Ammon's horn (tissue), 1 donor: ENCODE data around the gene SRSF2.
"Not testable (repeated sequence)": the region's sequence is repeated elsewhere in the genome, so short reads cannot be mapped to it uniquely, and the experiment has no call there.

ENCODE experiments used
- DNase-seq: peaks from one replicate; pipeline ENCODE4 v3.0.0-alpha.2; 2016; ENCODE audit warnings: low spot score

SRSF2 gene

DNA sequence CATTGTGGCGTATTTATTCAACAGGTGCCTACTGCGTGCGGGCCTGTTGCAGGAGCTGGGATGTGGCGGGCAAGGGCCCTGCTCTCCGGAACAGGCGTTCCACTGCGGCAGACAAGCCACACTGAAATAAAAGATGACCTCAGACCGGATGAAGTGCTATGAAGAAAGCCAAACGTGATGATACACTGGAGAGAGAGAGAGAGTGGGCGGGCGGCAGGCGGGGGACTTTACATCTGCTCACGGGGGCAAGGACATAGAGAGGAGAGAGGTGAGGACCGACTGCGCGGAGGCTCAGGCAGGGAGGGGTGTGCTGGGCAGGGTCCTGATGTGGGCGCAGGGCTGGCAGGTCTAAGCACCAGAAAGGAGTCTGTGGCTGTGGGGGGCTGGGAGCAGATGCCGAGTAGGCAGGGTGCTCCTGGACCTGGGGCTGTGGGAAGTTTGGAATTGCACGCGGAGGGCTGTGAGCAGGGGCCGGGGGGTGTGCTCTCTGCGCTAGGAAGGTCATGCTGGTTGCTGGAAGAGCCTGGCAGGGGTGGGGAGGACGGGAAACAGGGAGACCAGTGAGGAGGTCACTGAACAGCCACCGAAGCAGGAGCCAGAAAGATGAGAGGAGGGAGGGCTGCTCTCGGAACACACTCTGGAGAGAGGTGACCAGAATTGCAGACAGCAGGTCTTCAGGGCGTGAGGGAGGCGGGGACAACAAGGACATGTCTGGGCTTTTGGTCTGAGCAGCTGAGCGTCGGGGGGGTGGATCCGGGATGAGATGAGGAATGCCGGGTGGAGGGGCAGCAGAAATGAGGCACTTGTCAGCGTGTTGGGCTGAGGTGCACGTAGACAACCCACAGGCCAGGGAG, 36.3 kb downstream of the SRSF2 start:
- DNase-seq, result no peak

DNA sequence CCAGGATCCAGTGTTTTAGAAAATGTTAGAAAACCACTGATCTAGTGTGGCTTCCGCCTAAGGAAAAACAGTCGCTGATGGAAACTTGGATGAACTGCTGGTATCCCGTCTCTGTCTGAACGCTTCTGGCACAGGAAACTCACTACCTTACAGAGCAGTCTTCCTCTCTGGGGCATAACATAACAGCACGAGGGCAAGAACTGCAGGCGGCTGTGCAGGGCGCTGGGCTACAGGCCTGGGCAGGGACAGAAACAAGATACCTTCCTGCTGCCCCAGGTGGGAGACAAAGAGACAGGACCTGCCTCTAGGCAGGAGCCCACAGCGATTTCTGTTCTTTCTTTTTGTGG, 36.9 kb downstream of the SRSF2 start:
- DNase-seq, result no peak

DNA sequence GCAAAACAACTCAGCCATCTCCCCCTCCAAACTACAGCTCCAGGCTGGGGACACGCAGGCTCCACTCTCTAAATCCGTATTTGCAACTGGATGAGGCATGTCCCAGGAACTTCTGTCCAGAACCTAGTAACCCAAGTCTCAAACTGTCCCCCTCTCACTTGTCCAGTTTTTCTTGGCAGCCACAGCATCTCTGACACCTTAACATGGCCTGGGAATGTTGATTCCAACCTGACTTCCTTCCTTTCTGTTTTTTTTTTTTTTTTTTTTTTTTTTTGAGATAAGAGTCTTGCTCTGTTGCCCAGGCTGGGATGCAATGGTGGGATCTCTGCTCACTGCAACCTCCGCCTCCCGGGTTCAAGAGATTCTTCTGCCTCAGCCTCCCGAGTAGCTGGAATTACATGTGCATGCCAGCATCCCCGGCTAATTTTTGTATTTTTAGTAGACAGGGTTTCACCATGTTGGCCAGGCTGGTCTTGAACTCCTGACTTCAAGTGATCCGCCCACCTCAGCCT, 38.6 kb downstream of the SRSF2 start:
- DNase-seq, result not testable (repeated sequence)

DNA sequence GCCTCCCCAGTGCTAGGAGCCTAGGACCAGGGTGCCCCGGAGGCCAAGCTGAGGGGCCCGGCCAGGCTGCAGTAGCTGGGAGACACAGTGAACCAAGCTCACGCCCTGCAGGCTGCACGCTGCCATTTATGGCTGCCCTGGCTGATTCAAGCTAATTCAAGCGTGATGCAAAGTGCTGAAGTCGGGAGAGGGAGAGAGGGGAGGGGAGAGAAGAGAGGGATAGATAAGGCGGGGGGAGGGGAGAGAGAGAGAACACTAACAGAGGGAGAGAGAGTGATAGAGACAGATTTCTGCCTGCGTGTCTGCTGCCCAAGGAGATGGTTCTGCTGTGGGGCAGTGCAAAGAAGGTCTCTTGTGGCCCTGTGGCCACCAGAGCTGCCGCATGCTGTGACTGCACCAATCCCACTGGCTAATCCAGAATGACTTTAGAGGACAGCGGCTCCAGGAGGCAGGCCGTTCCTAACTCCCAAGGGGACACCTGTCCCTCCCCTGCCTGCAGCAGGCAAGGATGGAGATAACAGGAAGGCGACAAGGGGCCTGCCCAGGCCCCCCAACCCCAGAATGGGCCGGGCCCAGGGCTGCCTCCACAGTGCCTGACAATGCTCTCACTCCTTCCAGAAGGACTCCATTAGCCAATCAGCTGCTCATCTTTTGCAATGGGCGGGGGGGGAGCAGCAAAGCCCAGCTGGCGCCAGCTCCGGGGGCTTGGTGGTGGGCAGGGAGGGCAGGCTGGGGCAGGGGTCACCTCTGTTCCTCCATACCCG, 39.2 kb downstream of the SRSF2 start:
- DNase-seq, result no peak

DNA sequence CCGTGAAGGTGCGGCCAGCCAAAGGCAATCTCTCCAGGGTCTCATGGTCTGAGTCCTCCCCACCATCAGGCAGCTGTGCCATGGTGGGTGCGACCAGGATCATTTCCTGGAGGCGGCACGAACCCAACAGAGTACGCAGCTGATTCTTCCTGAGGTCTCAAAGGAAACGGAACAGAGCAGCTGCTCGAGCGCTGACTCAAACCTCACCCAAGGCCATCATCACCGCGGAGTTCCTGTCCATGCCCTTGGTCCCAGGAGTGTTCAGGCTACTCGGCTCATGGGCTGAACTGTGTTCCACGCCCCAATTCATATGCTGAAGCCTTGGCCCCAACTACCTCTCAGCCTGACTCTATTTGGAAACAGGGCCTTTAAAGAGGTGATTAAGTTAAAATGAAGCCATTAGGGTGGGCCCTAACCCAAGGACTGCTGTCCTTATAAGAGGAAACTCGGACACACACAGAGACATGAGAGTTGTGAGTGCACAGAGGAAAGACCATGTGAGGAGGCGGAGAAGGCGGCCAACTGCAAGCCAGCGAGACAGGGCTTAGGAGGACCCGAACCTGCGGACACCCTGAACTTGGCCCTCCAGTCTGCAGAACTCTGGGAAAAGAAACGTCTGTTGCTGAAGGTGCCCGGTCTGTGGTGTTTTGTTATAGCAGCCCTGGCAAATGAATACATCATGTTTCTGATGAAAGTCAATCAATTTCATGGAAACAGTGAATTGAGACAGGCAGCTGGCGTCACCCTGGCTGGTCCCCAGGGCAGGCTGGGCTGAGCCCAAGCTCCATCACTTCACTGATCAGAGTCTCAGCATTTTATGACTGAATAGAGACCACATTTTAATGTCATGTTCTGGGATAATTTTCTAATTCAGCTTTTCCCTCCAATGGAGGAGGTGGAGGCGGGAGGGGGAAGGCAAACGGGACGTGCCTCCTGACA, 40.1 kb downstream of the SRSF2 start:
- DNase-seq, result no peak

DNA sequence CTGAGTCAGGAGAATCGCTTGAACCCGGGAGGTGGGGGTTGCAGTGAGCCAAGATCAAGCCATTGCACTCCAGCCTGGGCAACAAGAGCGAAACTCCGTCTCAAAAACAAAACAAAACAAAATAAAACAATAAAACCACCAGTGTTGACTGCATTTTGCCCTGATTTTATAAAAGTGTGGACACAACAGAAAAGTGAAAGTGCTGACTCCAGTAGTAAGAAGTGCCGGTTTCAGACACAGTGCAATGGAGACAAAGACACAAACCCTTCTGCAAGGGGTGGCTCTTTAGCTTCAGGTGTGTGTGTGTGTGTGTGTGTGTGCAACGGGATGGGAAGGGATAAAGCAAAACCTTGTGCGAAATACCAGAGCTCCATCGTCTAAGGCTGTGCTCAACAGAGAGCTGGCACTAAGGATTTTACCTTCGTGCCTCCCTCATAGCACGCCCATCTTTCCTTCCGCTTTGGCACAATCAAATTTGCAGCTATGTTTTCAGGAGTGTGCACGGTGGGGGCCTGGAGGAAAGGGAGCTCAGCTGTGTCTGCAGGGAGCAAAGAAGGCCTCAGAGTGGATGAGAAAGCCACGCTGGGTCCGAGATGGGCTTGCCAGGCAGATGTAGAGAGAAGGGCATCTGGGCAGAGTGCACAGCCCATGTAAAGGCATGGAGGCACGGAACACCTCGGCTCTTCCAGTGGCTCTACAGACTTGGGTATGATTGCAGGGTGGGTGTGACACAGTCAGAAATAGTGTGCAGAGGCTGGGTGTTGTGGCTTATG, 41.9 kb downstream of the SRSF2 start:
- no peak for DNase-seq

DNA sequence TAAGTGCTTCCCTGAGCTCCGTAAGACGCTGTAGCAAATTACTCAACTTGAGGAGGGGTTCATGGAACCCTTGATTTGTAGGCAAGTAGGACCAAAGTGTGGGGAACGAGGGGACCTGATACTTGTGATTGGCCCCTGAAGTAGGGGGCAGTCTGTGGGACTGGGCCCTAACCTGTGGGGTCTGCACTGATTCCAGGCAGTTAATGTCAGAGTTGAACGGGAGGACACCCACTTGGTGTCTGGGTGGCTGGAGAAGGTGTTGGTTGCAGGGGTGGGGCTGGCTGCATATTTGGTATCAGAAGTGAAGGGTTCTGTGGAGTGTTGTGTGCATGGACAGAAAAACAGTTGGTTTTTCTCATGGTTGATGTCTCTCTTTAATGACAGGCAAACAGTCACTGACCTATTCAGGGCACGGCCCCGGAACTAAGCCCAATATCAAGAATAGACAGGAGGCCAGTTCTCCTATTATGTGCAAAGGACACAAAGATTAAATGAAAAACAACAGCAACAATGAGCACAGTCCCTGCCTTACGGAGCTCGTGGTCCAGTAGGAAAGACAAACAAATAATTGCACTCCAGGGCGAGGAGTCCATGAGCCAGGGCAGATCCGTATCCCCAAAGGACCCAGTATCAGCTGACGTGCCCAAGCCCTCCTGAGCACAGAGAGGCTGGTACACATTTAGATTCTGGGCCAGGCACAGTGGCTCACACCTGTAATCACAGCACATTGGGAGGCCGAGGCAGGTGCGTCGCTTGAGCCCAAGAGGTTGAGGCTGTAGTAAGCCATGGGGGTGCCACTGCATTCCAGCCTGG, 45.5 kb downstream of the SRSF2 start:
- no peak for DNase-seq

DNA sequence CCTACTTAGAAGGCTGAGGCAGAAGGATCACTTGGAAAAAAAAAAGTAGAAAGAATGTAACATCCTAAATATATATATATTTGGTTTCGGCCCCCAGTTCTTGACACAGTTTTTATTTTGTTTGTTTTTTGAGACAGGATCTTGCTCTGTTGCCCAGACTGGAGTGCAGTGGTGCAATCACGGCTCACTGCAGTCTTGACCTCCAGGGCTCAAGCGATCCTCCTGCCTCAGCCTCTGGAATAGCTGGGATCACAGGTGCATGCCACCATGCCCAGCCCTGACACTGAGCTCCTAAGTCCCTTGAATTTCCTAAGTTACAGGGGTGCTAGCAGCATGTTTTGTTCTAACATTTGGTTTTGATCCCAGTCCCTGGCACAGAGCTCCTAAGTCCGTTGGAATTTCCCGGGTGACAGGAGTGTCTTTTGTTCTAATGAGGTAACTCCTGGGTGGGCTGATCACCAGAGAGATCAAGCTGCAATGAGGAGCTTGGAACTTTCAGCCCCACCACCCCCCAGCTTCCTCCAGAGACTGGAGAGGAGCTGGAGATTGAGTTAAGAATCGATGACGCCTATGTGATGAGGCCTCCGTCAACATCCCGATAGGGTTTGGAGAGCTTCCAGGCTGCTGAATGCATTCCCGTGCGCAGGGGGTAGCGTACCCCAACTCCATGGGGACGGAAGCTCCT, 46.4 kb downstream of the SRSF2 start:
- DNase-seq, result no peak

DNA sequence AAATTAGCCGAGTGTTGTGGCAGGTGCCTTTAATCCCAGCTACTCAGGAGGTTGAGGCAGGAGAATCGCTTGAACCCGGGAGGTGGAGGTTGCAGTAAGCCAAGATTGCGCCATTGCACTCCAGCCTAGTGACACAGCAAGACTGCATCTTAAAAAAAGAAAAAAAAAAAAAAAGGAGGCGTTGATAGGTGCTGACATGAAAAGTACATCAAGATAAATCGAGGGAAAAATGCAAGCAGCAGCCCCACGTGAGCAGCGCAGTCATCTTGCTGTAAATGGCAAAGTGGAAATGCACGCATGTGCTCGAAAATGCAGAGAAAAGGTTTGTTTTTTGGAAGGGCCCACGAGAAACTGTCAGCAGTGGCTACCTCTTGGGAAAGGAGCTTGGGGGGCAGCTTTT, 47.3 kb downstream of the SRSF2 start:
- DNase-seq, result no peak

DNA sequence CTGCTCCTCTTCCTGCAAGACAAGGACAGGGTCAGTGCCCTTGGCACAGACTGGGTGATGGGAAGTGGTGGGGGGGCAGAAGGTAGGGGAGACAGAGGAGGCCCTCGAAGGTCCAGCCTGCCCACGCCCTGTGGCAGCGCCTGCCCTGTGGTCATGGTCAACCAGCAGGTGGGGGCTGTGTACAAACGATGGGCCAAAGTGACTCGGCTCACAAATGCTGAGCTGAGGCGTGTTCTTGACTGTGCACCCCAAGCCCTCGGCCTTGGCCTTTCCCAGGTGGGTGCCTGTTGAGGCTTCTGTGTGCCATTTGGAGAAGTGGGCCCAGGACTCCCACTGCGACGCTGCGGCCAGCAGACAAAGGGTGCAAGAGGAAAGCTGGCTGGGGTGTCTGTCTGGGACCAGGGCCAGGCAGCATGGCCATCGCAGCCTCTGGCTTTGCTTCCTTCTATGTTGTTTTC, 48.9 kb downstream of the SRSF2 start:
- no peak for DNase-seq

DNA sequence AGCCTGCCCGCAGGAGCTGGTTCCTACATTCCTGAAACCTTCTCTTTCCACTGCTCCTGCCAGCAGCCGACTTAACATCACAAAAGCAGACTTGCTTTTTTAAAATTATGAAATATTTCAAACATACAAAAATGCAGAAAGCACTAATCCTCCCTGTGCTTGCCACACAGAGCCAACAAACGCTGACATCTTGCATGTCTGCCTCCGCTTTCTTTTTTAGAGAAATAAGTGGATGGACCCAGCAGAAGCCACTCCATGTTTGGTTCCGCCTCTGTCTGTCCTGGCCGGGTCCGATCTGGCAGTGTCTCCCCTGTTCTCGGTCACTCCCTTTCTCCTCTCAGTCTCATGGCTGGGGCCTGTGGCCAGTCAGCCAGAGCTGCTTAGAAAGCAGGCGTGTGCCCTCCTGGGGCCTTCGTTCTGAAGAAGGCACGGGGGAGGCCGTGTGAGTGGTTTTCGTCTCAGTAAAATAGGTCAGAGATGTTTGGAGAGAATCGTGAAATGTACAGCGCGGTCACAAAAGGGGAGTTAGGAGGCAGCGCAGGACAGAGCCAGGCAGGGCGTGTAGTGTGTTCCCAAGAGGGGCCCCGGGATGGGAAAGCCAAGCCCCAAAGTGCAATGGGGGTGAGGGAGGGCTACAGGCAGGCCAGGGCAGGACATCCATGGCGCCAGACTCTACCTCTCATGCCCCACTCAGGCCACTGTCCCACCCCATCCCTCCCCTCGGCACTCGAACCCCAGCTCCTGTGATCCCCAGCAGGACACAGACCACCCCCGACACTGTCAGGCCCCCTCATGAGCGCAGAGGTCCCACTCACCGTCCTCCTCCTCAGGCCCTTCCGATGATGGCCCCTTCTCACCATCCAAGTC, 49.6 kb downstream of the SRSF2 start:
- DNase-seq, result no peak

DNA sequence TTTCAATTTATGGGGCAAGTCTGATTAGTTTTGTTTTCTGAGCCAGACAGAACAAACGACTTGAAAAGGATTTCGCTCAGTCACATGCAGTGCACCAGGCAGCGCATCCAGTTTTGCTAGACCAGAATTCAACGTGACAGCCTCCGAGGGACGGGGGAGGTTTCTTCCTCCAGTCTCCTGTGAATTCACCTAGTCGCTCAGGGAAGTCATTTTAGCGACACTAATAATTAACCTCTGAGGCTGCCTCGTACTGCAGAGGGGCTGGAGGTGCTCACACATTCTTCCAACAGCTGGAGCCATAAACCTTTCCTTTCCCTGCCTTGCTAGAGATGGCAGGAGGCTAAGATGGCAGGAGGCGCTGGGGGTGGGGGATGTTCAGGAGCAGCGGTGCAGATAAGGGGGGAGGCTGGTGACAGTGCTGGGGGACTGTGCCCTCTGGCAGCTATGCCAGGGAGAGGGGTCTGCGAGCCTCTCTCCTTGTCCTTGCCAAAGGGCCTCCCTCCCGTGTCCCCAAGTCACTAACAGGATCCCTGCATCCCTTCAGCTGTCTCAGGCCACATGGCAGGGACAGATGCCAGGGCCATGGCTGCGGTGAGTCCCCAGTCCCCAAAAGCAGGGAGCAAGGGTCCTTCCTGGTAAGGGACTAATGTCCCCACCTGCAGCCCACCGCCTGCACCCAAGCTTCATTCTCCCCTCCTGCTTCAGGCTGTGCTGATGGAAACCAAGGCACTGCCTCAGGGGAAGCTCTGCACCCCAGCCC, 50.4 kb downstream of the SRSF2 start:
- no peak for DNase-seq

DNA sequence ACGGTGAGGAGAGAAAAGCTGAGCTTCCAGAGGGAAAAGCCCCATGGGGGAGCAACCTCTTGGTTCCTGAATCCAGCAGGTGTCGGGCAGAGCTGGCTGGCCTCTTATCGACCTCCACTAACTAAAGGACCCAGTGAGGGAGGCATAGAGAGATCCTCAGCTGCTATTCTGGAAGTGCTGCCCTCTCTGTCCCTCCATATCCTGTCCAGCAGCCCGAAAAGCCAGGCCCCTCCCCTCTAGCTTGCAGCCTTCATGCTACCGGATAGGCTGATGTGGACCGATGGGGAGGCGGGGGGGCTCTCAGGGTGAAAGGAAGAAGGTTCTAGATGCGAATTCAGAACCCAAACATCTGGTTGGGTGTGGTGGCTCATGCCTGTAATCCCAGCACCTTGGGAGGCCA, 51.3 kb downstream of the SRSF2 start:
- DNase-seq, result no peak

DNA sequence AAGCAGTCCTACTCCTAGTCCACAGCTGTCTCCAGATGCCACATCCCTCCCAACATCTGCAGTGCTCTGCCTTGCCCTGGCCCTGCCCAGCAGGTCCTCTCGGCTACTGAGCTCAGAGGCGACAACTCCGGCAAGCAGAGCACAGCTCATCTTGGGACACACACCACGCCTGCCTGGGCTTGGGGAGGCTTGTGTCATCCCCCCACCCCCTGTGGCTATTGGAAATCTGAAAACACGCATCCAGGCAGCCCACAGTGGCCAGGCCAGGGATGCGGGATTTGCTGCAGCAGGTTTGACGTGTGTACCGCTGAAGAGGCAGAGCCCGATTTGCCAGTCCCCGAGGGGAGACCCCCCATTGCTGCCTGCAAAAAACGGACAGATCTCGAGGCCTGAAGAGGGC, 51.8 kb downstream of the SRSF2 start:
- DNase-seq, result no peak

DNA sequence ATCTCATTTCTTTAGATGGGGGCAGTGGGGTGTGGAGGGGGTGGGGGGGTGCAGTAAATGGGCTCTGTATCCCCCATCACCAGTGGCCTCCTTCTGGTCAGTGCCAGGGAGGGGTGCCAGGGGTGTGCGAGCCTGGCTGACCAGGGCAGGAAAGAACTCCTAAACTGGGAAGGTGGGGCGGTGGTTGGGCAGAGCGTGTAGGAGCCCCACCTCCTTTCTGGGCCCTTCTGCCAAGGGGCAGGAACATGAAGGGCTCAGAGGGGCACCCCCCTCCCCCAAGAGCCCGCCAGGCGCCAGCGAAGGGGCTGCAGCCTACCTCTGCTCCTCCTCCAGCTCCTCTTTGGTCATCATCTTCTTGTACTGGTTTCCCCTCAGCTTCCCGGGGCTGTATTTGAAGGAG, 52.4 kb downstream of the SRSF2 start:
- DNase-seq, result no peak
